ENCODE measurements around the gene LRBA. TPM values are rescaled to one million over a fixed set of nuclear protein-coding genes. Genes with fewer than 3 reads are reported as not detected.
A peak's percentile ranks its signal among the peaks of the same experiment; 100 is the strongest.

Gene LRBA
- total and polyA plus RNA-seq, 9 of the 15 experiments (the other 6 are each of a cell fraction or from before 2014, with no cell fraction given), result 24.2 to 88.7 (median 59.7) TPM

DNA sequence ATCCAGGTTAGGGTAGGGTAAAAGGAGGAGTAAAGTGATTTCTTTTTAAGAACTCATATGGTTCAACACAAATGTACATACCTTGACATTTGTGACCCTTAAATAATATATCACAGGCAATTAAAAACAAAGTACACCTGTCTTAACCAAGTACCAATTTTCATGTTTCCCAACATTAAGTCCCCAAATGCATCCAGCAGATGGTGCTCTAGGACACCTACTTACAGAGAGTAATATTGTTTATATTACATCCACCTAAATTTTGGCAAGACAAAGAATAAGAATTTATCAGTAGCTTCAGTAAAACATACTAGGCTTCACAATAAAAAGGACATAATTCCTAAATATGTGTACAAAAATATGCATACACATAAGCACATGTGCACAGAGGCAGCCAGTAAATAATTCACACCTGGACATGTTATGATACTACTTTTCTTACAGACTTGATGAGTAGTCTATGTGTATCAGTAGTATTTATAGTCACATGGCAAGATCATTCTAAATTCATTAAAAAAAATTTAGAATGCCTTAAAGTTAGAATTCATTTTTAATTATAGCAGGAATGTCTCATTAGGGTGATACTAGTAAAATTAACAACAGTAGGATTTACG lies 717.1 kb downstream of the LRBA start (continued):
- TF ChIP-seq ARID1B (IDR thresholded peaks at IDR 0.05) (0 out of 2 replicates have a peak, but pooled peaks have one; percentile 7), PRMT5 (CRISPR knock-in tag; IDR thresholded peaks at IDR 0.05) (no peak), ZNF197 (CRISPR knock-in tag; IDR thresholded peaks at IDR 0.05; ENCODE audit: low read depth) (no peak), SMARCE1 (IDR thresholded peaks at IDR 0.05) (no peak), ZNF347 (CRISPR knock-in tag; IDR thresholded peaks at IDR 0.05; ENCODE audit: low read depth) (no peak), ARHGAP35 (IDR thresholded peaks at IDR 0.05; ENCODE audit: partially characterized antibody) (no peak), PHF21A (IDR thresholded peaks at IDR 0.05; ENCODE audit: borderline replicate concordance, low read depth) (no peak), NFIX (CRISPR knock-in tag; IDR thresholded peaks at IDR 0.05; ENCODE audit: low read depth) (no peak), MED1 (CRISPR knock-in tag; IDR thresholded peaks at IDR 0.05; ENCODE audit: borderline replicate concordance) (no peak), PHF20 (IDR thresholded peaks at IDR 0.05; ENCODE audit: partially characterized antibody) (no peak), TAF15 (IDR thresholded peaks at IDR 0.05; ENCODE audit: low read depth, low read length) (no peak), BCOR (IDR thresholded peaks at IDR 0.05) (no peak)
- TF ChIP-seq, protein P1, sequence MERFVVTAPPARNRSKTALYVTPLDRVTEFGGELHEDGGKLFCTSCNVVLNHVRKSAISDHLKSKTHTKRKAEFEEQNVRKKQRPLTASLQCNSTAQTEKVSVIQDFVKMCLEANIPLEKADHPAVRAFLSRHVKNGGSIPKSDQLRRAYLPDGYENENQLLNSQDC (CRISPR knock-in tag; IDR thresholded peaks at IDR 0.05), result no peak
- TF ChIP-seq, protein P2, sequence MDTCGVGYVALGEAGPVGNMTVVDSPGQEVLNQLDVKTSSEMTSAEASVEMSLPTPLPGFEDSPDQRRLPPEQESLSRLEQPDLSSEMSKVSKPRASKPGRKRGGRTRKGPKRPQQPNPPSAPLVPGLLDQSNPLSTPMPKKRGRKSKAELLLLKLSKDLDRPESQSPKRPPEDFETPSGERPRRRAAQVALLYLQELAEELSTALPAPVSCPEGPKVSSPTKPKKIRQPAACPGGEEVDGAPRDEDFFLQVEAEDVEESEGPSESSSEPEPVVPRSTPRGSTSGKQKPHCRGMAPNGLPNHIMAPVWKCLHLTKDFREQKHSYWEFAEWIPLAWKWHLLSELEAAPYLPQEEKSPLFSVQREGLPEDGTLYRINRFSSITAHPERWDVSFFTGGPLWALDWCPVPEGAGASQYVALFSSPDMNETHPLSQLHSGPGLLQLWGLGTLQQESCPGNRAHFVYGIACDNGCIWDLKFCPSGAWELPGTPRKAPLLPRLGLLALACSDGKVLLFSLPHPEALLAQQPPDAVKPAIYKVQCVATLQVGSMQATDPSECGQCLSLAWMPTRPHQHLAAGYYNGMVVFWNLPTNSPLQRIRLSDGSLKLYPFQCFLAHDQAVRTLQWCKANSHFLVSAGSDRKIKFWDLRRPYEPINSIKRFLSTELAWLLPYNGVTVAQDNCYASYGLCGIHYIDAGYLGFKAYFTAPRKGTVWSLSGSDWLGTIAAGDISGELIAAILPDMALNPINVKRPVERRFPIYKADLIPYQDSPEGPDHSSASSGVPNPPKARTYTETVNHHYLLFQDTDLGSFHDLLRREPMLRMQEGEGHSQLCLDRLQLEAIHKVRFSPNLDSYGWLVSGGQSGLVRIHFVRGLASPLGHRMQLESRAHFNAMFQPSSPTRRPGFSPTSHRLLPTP (IDR thresholded peaks at IDR 0.05; ENCODE audit: borderline replicate concordance, extremely low read depth, insufficient read length), result no peak
- TF ChIP-seq, protein P3, sequence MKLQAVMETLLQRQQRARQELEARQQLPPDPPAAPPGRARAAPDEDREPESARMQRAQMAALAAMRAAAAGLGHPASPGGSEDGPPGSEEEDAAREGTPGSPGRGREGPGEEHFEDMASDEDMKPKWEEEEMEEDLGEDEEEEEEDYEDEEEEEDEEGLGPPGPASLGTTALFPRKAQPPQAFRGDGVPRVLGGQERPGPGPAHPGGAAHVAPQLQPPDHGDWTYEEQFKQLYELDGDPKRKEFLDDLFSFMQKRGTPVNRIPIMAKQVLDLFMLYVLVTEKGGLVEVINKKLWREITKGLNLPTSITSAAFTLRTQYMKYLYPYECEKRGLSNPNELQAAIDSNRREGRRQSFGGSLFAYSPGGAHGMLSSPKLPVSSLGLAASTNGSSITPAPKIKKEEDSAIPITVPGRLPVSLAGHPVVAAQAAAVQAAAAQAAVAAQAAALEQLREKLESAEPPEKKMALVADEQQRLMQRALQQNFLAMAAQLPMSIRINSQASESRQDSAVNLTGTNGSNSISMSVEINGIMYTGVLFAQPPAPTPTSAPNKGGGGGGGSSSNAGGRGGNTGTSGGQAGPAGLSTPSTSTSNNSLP (IDR thresholded peaks at IDR 0.05; ENCODE audit: borderline replicate concordance, low read depth, low read length), result peak; percentile 66; the same call in 1 of the 2 replicates
- TF ChIP-seq, protein P4, sequence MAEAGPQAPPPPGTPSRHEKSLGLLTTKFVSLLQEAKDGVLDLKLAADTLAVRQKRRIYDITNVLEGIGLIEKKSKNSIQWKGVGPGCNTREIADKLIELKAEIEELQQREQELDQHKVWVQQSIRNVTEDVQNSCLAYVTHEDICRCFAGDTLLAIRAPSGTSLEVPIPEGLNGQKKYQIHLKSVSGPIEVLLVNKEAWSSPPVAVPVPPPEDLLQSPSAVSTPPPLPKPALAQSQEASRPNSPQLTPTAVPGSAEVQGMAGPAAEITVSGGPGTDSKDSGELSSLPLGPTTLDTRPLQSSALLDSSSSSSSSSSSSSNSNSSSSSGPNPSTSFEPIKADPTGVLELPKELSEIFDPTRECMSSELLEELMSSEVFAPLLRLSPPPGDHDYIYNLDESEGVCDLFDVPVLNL (CRISPR knock-in tag; IDR thresholded peaks at IDR 0.05; ENCODE audit: low read depth), result no peak
- TF ChIP-seq, protein P5, sequence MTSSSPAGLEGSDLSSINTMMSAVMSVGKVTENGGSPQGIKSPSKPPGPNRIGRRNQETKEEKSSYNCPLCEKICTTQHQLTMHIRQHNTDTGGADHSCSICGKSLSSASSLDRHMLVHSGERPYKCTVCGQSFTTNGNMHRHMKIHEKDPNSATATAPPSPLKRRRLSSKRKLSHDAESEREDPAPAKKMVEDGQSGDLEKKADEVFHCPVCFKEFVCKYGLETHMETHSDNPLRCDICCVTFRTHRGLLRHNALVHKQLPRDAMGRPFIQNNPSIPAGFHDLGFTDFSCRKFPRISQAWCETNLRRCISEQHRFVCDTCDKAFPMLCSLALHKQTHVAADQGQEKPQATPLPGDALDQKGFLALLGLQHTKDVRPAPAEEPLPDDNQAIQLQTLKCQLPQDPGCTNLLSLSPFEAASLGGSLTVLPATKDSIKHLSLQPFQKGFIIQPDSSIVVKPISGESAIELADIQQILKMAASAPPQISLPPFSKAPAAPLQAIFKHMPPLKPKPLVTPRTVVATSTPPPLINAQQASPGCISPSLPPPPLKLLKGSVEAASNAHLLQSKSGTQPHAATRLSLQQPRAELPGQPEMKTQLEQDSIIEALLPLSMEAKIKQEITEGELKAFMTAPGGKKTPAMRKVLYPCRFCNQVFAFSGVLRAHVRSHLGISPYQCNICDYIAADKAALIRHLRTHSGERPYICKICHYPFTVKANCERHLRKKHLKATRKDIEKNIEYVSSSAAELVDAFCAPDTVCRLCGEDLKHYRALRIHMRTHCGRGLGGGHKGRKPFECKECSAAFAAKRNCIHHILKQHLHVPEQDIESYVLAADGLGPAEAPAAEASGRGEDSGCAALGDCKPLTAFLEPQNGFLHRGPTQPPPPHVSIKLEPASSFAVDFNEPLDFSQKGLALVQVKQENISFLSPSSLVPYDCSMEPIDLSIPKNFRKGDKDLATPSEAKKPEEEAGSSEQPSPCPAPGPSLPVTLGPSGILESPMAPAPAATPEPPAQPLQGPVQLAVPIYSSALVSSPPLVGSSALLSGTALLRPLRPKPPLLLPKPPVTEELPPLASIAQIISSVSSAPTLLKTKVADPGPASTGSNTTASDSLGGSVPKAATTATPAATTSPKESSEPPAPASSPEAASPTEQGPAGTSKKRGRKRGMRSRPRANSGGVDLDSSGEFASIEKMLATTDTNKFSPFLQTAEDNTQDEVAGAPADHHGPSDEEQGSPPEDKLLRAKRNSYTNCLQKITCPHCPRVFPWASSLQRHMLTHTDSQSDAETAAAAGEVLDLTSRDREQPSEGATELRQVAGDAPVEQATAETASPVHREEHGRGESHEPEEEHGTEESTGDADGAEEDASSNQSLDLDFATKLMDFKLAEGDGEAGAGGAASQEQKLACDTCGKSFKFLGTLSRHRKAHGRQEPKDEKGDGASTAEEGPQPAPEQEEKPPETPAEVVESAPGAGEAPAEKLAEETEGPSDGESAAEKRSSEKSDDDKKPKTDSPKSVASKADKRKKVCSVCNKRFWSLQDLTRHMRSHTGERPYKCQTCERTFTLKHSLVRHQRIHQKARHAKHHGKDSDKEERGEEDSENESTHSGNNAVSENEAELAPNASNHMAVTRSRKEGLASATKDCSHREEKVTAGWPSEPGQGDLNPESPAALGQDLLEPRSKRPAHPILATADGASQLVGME (CRISPR knock-in tag; IDR thresholded peaks at IDR 0.05), result no peak

All from K562 (cell line).